Activated CD8-positive, alpha-beta T cell treated with anti-CD3 and anti-CD28 coated beads for 36 hours (primary cell): ENCODE measurements around the gene SACS. TPM values are rescaled to one million over a fixed set of nuclear protein-coding genes. Genes with fewer than 3 reads are reported as not detected.

Source experiments
- ATAC-seq: fragments of 200-7000 bp; cut with Tn5 transposase; one replicate; pipeline ENCODE4 v1.10.0; 2021; ENCODE audit warnings: mild to moderate bottlenecking, moderate library complexity
- CTCF ChIA-PET: fragments of 350-600 bp; sonication (Branson Sonifier 250); formaldehyde crosslinking; loops from one replicate; lab custom pipeline; 2021; ENCODE audit warnings: antibody characterized with exemption; lab: Charles Lee
- POLR2A ChIA-PET: fragments of 350-600 bp; sonication (Branson Sonifier 250); formaldehyde crosslinking; loops from one replicate; lab custom pipeline; 2021; ENCODE audit warnings: antibody characterized with exemption; lab: Charles Lee
- DNase-seq: peaks from one replicate; pipeline ENCODE4 v3.0.0-alpha.2; 2020
- H3K27ac Mint-ChIP-seq: one replicate; pipeline ENCODE4 v1.8.0; 2021; ENCODE audit warnings: mild to moderate bottlenecking, mixed read lengths
- H3K27me3 Mint-ChIP-seq: one replicate; pipeline ENCODE4 v1.8.0; 2021; ENCODE audit warnings: mixed read lengths
- H3K36me3 Mint-ChIP-seq: one replicate; pipeline ENCODE4 v1.8.0; 2021; ENCODE audit warnings: low read depth, mixed read lengths
- H3K4me1 Mint-ChIP-seq: one replicate; pipeline ENCODE4 v1.8.0; 2021; ENCODE audit warnings: low read depth, mixed read lengths
- H3K4me3 Mint-ChIP-seq: one replicate; pipeline ENCODE4 v1.8.0; 2021; ENCODE audit warnings: mild to moderate bottlenecking, moderate library complexity, mixed read lengths
- H3K9me3 Mint-ChIP-seq: one replicate; pipeline ENCODE4 v1.8.0; 2021; ENCODE audit warnings: mixed read lengths
- CTCF ChIP-seq: fragments of 200-600 bp; IDR thresholded peaks from one replicate; pipeline ENCODE4 v1.8.0; 2022; ENCODE audit warnings: antibody characterized with exemption, mild to moderate bottlenecking
- intact Hi-C: fragments of 100-400 bp; cut with micrococcal nuclease; formaldehyde crosslinking; loops from one replicate; pipeline ENCODE4 v1.10.0; 2022
- total RNA-seq, 2 experiments: library from RNA; stranded (reverse); gene quantifications; one replicate each; pipeline ENCODE4 v1.2.3, GENCODE V29; 2021

SACS gene
- total RNA-seq, 2 experiments from 2014 or later = 39.2 to 46.4 TPM

- ChIA-PET POLR2A (no interaction called here), CTCF (interaction anchor here (0.7 kb wide), 1 partner anchor 122 kb away, joined by 3 read pairs; no protein-coding TSS in a partner anchor)
- Mint-ChIP-seq H3K4me1 (no peaks in the 10 kb centered on the region), H3K4me3 (no peak overlapping the region), H3K36me3 (peaks cover 83% of the 10 kb centered on the region), H3K27ac (no peak overlapping the region), H3K27me3 (no peaks in the 10 kb centered on the region), H3K9me3 (peaks cover 8% of the 10 kb centered on the region)
- ATAC-seq = no peak
- intact Hi-C loops = no loop called here
- TF ChIP-seq CTCF = no peak
- DNase-seq = no peak
Observed at GRCh38 chr13:23344931-23345595, 88.4 kb downstream of the SACS start.

- ChIA-PET POLR2A (interaction anchor here (0.5 kb wide), 1 partner anchor 30 kb away, joined by 4 read pairs; no protein-coding TSS in a partner anchor), CTCF (no interaction called here)
- peaks cover 36% of the 10 kb centered on the region for H3K9me3 Mint-ChIP-seq
- DNase-seq = no peak
- no peaks in the 10 kb centered on the region for H3K27me3 Mint-ChIP-seq
- intact Hi-C loops = no loop called here
- H3K4me3 Mint-ChIP-seq = no peak overlapping the region
- H3K36me3 Mint-ChIP-seq = peaks cover 83% of the 10 kb centered on the region
- no peak for ATAC-seq
- no peak for TF ChIP-seq CTCF
- H3K4me1 Mint-ChIP-seq = no peaks in the 10 kb centered on the region
- no peak overlapping the region for H3K27ac Mint-ChIP-seq
Observed at GRCh38 chr13:23339225-23339624, 94.3 kb downstream of the SACS start.

GRCh38 chr13:23330356-23330755, 103.1 kb downstream of the SACS start:
- H3K27me3 Mint-ChIP-seq = no peaks in the 10 kb centered on the region
- TF ChIP-seq CTCF = no peak
- DNase-seq (no peak), ATAC-seq (no peak)
- H3K9me3 Mint-ChIP-seq = peaks cover 49% of the 10 kb centered on the region
- H3K27ac Mint-ChIP-seq = no peak overlapping the region
- H3K4me3 Mint-ChIP-seq = no peak overlapping the region
- H3K4me1 Mint-ChIP-seq = no peaks in the 10 kb centered on the region
- H3K36me3 Mint-ChIP-seq = peaks cover 47% of the 10 kb centered on the region
- ChIA-PET CTCF (no interaction called here), POLR2A (no interaction called here)
- intact Hi-C loops = no loop called here

- intact Hi-C loops = no loop called here
- Mint-ChIP-seq H3K4me3 (no peak overlapping the region), H3K9me3 (peaks cover 7% of the 10 kb centered on the region), H3K36me3 (peaks cover 1% of the 10 kb centered on the region), H3K27ac (no peak overlapping the region), H3K4me1 (peaks cover 25% of the 10 kb centered on the region), H3K27me3 (peaks cover 2% of the 10 kb centered on the region)
- ChIA-PET POLR2A (no interaction called here), CTCF (no interaction called here)
- no peak for TF ChIP-seq CTCF
- ATAC-seq (no peak), DNase-seq (no peak)
Observed at GRCh38 chr13:23325191-23325590, 108.3 kb downstream of the SACS start.

GRCh38 chr13:23323946-23324709, 109.4 kb downstream of the SACS start:
- CTCF ChIA-PET = interaction anchor here (1.3 kb wide), 1 partner anchor 11 kb away, joined by 3 read pairs; no protein-coding TSS in a partner anchor
- no peaks in the 10 kb centered on the region for H3K36me3 Mint-ChIP-seq
- intact Hi-C loops = no loop called here
- no peak overlapping the region for H3K4me3 Mint-ChIP-seq
- H3K27ac Mint-ChIP-seq = no peak overlapping the region
- peaks cover 2% of the 10 kb centered on the region for H3K27me3 Mint-ChIP-seq
- H3K4me1 Mint-ChIP-seq = peaks cover 34% of the 10 kb centered on the region
- H3K9me3 Mint-ChIP-seq = peaks cover 2% of the 10 kb centered on the region
- POLR2A ChIA-PET = no interaction called here
- DNase-seq (no peak), ATAC-seq (no peak)
- TF ChIP-seq CTCF = no peak
